ENCODE data around the gene ZNF546. TPM values are rescaled to one million over a fixed set of nuclear protein-coding genes. Genes with fewer than 3 reads are reported as not detected.
"Not testable (repeated sequence)": the region's sequence is repeated elsewhere in the genome, so short reads cannot be mapped to it uniquely, and the experiment has no call there.

The ZNF546 gene
- total RNA-seq, 1 experiment from 2014 or later, result 1.4 TPM

- no peak for DNase-seq (ENCODE audit: low read depth)
Measured at GRCh38 chr19:39986643-39987042, 10.2 kb upstream of the ZNF546 start.

GRCh38 chr19:39987167-39987566 is 9.7 kb upstream of the ZNF546 start:
- no peak for DNase-seq (ENCODE audit: low read depth)

- no peak for DNase-seq (ENCODE audit: low read depth)
Measured at GRCh38 chr19:39987596-39987995, 9.3 kb upstream of the ZNF546 start.

GRCh38 chr19:39993605-39994004 is 3.3 kb upstream of the ZNF546 start:
- DNase-seq (ENCODE audit: low read depth), result no peak

GRCh38 chr19:39994361-39994760 is 2.5 kb upstream of the ZNF546 start:
- DNase-seq (ENCODE audit: low read depth), result no peak

- DNase-seq (ENCODE audit: low read depth), result no peak
Measured at GRCh38 chr19:39995794-39996193, 1.1 kb upstream of the ZNF546 start.

GRCh38 chr19:39996218-39996810 is 546 bp upstream of the ZNF546 start:
- peak; percentile 64 for DNase-seq (ENCODE audit: low read depth)

GRCh38 chr19:39997638-39998216 is 867 bp downstream of the ZNF546 start:
- DNase-seq (ENCODE audit: low read depth), result no peak

- peak; percentile 78 for DNase-seq (ENCODE audit: low read depth)
Measured at GRCh38 chr19:39998501-39998900, 1.6 kb downstream of the ZNF546 start.

GRCh38 chr19:40005691-40006272 is 8.9 kb downstream of the ZNF546 start:
- DNase-seq (ENCODE audit: low read depth), result no peak

GRCh38 chr19:40006273-40006691 is 9.4 kb downstream of the ZNF546 start:
- DNase-seq (ENCODE audit: low read depth), result peak; percentile 83

- no peak for DNase-seq (ENCODE audit: low read depth)
Measured at GRCh38 chr19:40009674-40010073, 12.8 kb downstream of the ZNF546 start.

GRCh38 chr19:40013991-40014390 is 17.1 kb downstream of the ZNF546 start:
- DNase-seq (ENCODE audit: low read depth), result no peak

- DNase-seq (ENCODE audit: low read depth), result no peak
Measured at GRCh38 chr19:40023969-40024368, 27.1 kb downstream of the ZNF546 start.

GRCh38 chr19:40025938-40026596 is 29.2 kb downstream of the ZNF546 start:
- DNase-seq (ENCODE audit: low read depth), result no peak

GRCh38 chr19:40026597-40026970 is 29.7 kb downstream of the ZNF546 start:
- DNase-seq (ENCODE audit: low read depth), result no peak

- DNase-seq (ENCODE audit: low read depth), result no peak
Measured at GRCh38 chr19:40033989-40034560, 37.2 kb downstream of the ZNF546 start.

GRCh38 chr19:40035996-40036395 is 39.1 kb downstream of the ZNF546 start:
- DNase-seq (ENCODE audit: low read depth), result no peak

GRCh38 chr19:40038047-40038446 is 41.2 kb downstream of the ZNF546 start:
- not testable (repeated sequence) for DNase-seq (ENCODE audit: low read depth)

- not testable (repeated sequence) for DNase-seq (ENCODE audit: low read depth)
Measured at GRCh38 chr19:40041718-40042117, 44.9 kb downstream of the ZNF546 start.

- no peak for DNase-seq (ENCODE audit: low read depth)
Measured at GRCh38 chr19:40053491-40053890, 56.6 kb downstream of the ZNF546 start.

GRCh38 chr19:40054632-40055031 is 57.8 kb downstream of the ZNF546 start:
- DNase-seq (ENCODE audit: low read depth), result no peak
